ENCODE results near the gene GPX8. TPM values are rescaled to one million over a fixed set of nuclear protein-coding genes. Genes with fewer than 3 reads are reported as not detected.

Gene GPX8
- polyA plus RNA-seq, 1 of the 3 experiments (the other 2 are of a cell fraction), result 30.1 TPM

GRCh38 chr5:55140908-55141665 is 18.9 kb upstream of the GPX8 start:
- Histone ChIP-seq H4K20me1 (ENCODE audit: insufficient read depth) (no peaks in the 10 kb centered on the region), H3K9me3 (no peaks in the 10 kb centered on the region), H3K36me3 (replicated peaks in 1 of 2; ENCODE audit: control insufficient read depth in 1 of 2, insufficient read depth in 2 of 2, low read length in 1 of 2) (no peaks in the 10 kb centered on the region), H3K4me1 (ENCODE audit: control insufficient read depth in 1 of 2, insufficient read depth in 2 of 2, low read depth in 1 of 2, low read length in 1 of 2) (no peaks in the 10 kb centered on the region), H3K27me3 (ENCODE audit: insufficient read depth) (peaks cover 13% of the 10 kb centered on the region; the same call in 1 of the 2 replicates), H3K4me2 (no peak overlapping the region), H2AFZ (ENCODE audit: low read depth) (no peak overlapping the region), H3K4me3 (ENCODE audit: low read depth in 2 of 2, low read length in 1 of 2) (no peak overlapping the region), H3K27ac (ENCODE audit: low read depth in 2 of 2, low read length in 1 of 2) (no peak overlapping the region), H3K79me2 (ENCODE audit: insufficient read depth) (no peaks in the 10 kb centered on the region), H3F3A (replicated peaks; ENCODE audit: insufficient read depth) (no peaks in the 10 kb centered on the region), H3K9me2 (no peaks in the 10 kb centered on the region), H3K9ac (no peak overlapping the region)
- DNase-seq, result no peak
- POLR2A ChIA-PET, result no interaction called here
- CTCF ChIA-PET, result interaction anchor here (0.7 to 1.4 kb wide), 3 partner anchors 9 to 236 kb away, joined by 3 to 4 read pairs (median 3); no protein-coding TSS in a partner anchor
- WGBS (ENCODE audit: low lambda C conversion rate), result 24% methylated on average over 8 of the region's 9 CpGs
- TF ChIP-seq IRF3 (IDR thresholded peaks at IDR 0.05; ENCODE audit: low read depth, low read length) (no peak), ELF1 (IDR thresholded peaks at IDR 0.05) (no peak), TCF12 (IDR thresholded peaks at IDR 0.05) (no peak), SMC3 (IDR thresholded peaks at IDR 0.05; ENCODE audit: low read depth, low read length) (no peak), PBX3 (IDR thresholded peaks at IDR 0.05) (no peak), TAF1 (IDR thresholded peaks at IDR 0.05; ENCODE audit: borderline replicate concordance, low read depth, low read length) (no peak), RFX5 (IDR thresholded peaks at IDR 0.05; ENCODE audit: low read length) (no peak), RCOR1 (IDR thresholded peaks at IDR 0.05; ENCODE audit: low read length) (no peak), NFIC (IDR thresholded peaks at IDR 0.05; ENCODE audit: borderline replicate concordance) (no peak), FOXJ3 (CRISPR knock-in tag; IDR thresholded peaks at IDR 0.05) (no peak), JUND (IDR thresholded peaks at IDR 0.05) (no peak), EP300 (IDR thresholded peaks at IDR 0.05; ENCODE audit: borderline replicate concordance in 1 of 2, low read depth in 1 of 2, low read length in 1 of 2) (no peak)
- TF ChIP-seq, protein P1, sequence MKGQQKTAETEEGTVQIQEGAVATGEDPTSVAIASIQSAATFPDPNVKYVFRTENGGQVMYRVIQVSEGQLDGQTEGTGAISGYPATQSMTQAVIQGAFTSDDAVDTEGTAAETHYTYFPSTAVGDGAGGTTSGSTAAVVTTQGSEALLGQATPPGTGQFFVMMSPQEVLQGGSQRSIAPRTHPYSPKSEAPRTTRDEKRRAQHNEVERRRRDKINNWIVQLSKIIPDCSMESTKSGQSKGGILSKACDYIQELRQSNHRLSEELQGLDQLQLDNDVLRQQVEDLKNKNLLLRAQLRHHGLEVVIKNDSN (IDR thresholded peaks at IDR 0.05; ENCODE audit: borderline replicate concordance, low read depth), result no peak
- TF ChIP-seq, protein P2, sequence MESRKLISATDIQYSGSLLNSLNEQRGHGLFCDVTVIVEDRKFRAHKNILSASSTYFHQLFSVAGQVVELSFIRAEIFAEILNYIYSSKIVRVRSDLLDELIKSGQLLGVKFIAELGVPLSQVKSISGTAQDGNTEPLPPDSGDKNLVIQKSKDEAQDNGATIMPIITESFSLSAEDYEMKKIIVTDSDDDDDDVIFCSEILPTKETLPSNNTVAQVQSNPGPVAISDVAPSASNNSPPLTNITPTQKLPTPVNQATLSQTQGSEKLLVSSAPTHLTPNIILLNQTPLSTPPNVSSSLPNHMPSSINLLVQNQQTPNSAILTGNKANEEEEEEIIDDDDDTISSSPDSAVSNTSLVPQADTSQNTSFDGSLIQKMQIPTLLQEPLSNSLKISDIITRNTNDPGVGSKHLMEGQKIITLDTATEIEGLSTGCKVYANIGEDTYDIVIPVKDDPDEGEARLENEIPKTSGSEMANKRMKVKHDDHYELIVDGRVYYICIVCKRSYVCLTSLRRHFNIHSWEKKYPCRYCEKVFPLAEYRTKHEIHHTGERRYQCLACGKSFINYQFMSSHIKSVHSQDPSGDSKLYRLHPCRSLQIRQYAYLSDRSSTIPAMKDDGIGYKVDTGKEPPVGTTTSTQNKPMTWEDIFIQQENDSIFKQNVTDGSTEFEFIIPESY (IDR thresholded peaks at IDR 0.05; ENCODE audit: borderline replicate concordance, low read depth), result no peak
- TF ChIP-seq, protein P3, sequence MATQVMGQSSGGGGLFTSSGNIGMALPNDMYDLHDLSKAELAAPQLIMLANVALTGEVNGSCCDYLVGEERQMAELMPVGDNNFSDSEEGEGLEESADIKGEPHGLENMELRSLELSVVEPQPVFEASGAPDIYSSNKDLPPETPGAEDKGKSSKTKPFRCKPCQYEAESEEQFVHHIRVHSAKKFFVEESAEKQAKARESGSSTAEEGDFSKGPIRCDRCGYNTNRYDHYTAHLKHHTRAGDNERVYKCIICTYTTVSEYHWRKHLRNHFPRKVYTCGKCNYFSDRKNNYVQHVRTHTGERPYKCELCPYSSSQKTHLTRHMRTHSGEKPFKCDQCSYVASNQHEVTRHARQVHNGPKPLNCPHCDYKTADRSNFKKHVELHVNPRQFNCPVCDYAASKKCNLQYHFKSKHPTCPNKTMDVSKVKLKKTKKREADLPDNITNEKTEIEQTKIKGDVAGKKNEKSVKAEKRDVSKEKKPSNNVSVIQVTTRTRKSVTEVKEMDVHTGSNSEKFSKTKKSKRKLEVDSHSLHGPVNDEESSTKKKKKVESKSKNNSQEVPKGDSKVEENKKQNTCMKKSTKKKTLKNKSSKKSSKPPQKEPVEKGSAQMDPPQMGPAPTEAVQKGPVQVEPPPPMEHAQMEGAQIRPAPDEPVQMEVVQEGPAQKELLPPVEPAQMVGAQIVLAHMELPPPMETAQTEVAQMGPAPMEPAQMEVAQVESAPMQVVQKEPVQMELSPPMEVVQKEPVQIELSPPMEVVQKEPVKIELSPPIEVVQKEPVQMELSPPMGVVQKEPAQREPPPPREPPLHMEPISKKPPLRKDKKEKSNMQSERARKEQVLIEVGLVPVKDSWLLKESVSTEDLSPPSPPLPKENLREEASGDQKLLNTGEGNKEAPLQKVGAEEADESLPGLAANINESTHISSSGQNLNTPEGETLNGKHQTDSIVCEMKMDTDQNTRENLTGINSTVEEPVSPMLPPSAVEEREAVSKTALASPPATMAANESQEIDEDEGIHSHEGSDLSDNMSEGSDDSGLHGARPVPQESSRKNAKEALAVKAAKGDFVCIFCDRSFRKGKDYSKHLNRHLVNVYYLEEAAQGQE (IDR thresholded peaks at IDR 0.05; ENCODE audit: low read depth, low read length), result no peak
- TF ChIP-seq, protein P4, sequence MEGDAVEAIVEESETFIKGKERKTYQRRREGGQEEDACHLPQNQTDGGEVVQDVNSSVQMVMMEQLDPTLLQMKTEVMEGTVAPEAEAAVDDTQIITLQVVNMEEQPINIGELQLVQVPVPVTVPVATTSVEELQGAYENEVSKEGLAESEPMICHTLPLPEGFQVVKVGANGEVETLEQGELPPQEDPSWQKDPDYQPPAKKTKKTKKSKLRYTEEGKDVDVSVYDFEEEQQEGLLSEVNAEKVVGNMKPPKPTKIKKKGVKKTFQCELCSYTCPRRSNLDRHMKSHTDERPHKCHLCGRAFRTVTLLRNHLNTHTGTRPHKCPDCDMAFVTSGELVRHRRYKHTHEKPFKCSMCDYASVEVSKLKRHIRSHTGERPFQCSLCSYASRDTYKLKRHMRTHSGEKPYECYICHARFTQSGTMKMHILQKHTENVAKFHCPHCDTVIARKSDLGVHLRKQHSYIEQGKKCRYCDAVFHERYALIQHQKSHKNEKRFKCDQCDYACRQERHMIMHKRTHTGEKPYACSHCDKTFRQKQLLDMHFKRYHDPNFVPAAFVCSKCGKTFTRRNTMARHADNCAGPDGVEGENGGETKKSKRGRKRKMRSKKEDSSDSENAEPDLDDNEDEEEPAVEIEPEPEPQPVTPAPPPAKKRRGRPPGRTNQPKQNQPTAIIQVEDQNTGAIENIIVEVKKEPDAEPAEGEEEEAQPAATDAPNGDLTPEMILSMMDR (IDR thresholded peaks at IDR 0.05), result no peak

Data from SK-N-SH (cell line).